CD14-positive monocyte (primary cell): Measurements from ENCODE around the gene GIMAP7. TPM values are rescaled to one million over a fixed set of nuclear protein-coding genes. Genes with fewer than 3 reads are reported as not detected.
A peak's percentile ranks its signal among the peaks of the same experiment; 100 is the strongest.
"Not testable (repeated sequence)": the region's sequence is repeated elsewhere in the genome, so short reads cannot be mapped to it uniquely, and the experiment has no call there.

Experiments used
- DNase-seq, 3 donors: peaks; one replicate each; pipeline ENCODE4 v3.0.0-alpha.2; 2011 to 2022
- H2AFZ ChIP-seq: 2 replicates; pipeline ENCODE4 v1.6.0; 2012; ENCODE audit warnings: mild to moderate bottlenecking, low read depth, low read length, inconsistent platforms; ENCODE audit not compliant: insufficient read depth, poor library complexity, severe bottlenecking
- H3K27ac ChIP-seq, 2 donors: 1 replicate in 1 of 2; 2 replicates in 1 of 2; pipeline ENCODE4 v1.5.1; 2012 to 2013; ENCODE audit warnings: low read length in 2 of 2, control low read depth in 1 of 2, inconsistent platforms in 1 of 2, low read depth in 1 of 2, mild to moderate bottlenecking in 1 of 2
- H3K27me3 ChIP-seq, 2 donors: one replicate each; pipeline versions ENCODE4 v1.6.0 to v1.6.1; 2011 to 2013; ENCODE audit warnings: low read length in 2 of 2; ENCODE audit not compliant: control insufficient read depth in 2 of 2, insufficient read depth in 2 of 2
- H3K36me3 ChIP-seq, 2 donors: replicated peaks in 1 of 2; 1 replicate in 1 of 2; 2 replicates in 1 of 2; pipeline versions ENCODE4 v1.5.1 to v1.6.1; 2012 to 2013; ENCODE audit warnings: low read length in 2 of 2, control low read depth in 1 of 2, inconsistent platforms in 1 of 2, mild to moderate bottlenecking in 1 of 2; ENCODE audit not compliant: insufficient read depth in 2 of 2, control insufficient read depth in 1 of 2
- H3K4me1 ChIP-seq, 2 donors: 1 replicate in 1 of 2; 2 replicates in 1 of 2; pipeline versions ENCODE4 v1.5.1 to v1.6.1; 2012 to 2013; ENCODE audit warnings: low read length in 2 of 2, control low read depth in 1 of 2, inconsistent platforms in 1 of 2, mild to moderate bottlenecking in 1 of 2, moderate library complexity in 1 of 2; ENCODE audit not compliant: insufficient read depth in 2 of 2, control insufficient read depth in 1 of 2
- H3K4me2 ChIP-seq: replicated peaks from 2 replicates; pipeline ENCODE3; 2012; ENCODE audit warnings: low read length, moderate library complexity, mild to moderate bottlenecking; ENCODE audit not compliant: poor library complexity, severe bottlenecking; ENCODE audit errors: extremely low read depth
- H3K4me3 ChIP-seq, 3 experiments: fragments of 200-600 bp in 1 of 3; sonication (generic) in 1 of 3; replicated peaks in 1 of 3; 1 replicate in 2 of 3; 2 replicates in 1 of 3; pipeline ENCODE4 v1.5.1; 2011 to 2013; ENCODE audit warnings: low read length in 3 of 3, mild to moderate bottlenecking in 3 of 3, control low read depth in 2 of 3, low read depth in 2 of 3, inconsistent platforms in 1 of 3, moderate library complexity in 1 of 3
- H3K79me2 ChIP-seq: 2 replicates; pipeline ENCODE4 v1.6.0; 2012; ENCODE audit warnings: mild to moderate bottlenecking, control low read depth, inconsistent platforms, low read length, moderate library complexity; ENCODE audit not compliant: insufficient read depth
- H3K9ac ChIP-seq: 2 replicates; pipeline ENCODE4 v1.6.0; 2017; ENCODE audit warnings: low read length, mild to moderate bottlenecking; ENCODE audit not compliant: insufficient read depth, poor library complexity, severe bottlenecking
- H3K9me3 ChIP-seq, 2 donors: replicated peaks in 1 of 2; 1 replicate in 1 of 2; 2 replicates in 1 of 2; pipeline versions ENCODE4 v1.5.1 to v1.6.1; 2012 to 2013; ENCODE audit warnings: low read length in 2 of 2, control low read depth in 1 of 2; ENCODE audit not compliant: control insufficient read depth in 1 of 2, insufficient read depth in 1 of 2
- H4K20me1 ChIP-seq: 2 replicates; pipeline ENCODE4 v1.6.0; 2012; ENCODE audit warnings: mild to moderate bottlenecking, low read length, control low read depth, moderate library complexity; ENCODE audit not compliant: insufficient read depth
- H3K27ac Mint-ChIP-seq, 7 donors: one replicate each; pipeline ENCODE4 v1.8.0; 2020; ENCODE audit warnings: mild to moderate bottlenecking in 7 of 7, mixed read lengths in 7 of 7, moderate library complexity in 6 of 7, inconsistent platforms in 2 of 7
- H3K27me3 Mint-ChIP-seq, 3 donors: one replicate each; pipeline ENCODE4 v1.8.0; 2021 to 2022; ENCODE audit warnings: low read depth in 3 of 3, mild to moderate bottlenecking in 3 of 3, mixed read lengths in 3 of 3, moderate library complexity in 3 of 3, inconsistent platforms in 1 of 3
- H3K36me3 Mint-ChIP-seq, 2 donors: one replicate each; pipeline ENCODE4 v1.8.0; 2020; ENCODE audit warnings: mixed read lengths in 2 of 2, inconsistent platforms in 1 of 2, mild to moderate bottlenecking in 1 of 2
- H3K4me1 Mint-ChIP-seq: one replicate; pipeline ENCODE4 v1.8.0; 2020; ENCODE audit warnings: mild to moderate bottlenecking, mixed read lengths
- H3K4me3 Mint-ChIP-seq, 2 donors: one replicate each; pipeline ENCODE4 v1.8.0; 2020; ENCODE audit warnings: mild to moderate bottlenecking in 2 of 2, mixed read lengths in 2 of 2, moderate library complexity in 1 of 2
- H3K9me3 Mint-ChIP-seq, 7 donors: one replicate each; pipeline ENCODE4 v1.8.0; 2020 to 2022; ENCODE audit warnings: mixed read lengths in 7 of 7, mild to moderate bottlenecking in 6 of 7, moderate library complexity in 6 of 7, inconsistent platforms in 2 of 7
- WGBS: methylation state at CpG from one replicate; pipeline ENCODE4 v1.1.5; 2013; ENCODE audit warnings: missing lambda C conversion rate; ENCODE audit not compliant: insufficient coverage; 5-methylcytosine and 5-hydroxymethylcytosine counted together
- intact Hi-C, 2 donors: fragments of 100-400 bp; cut with micrococcal nuclease; formaldehyde crosslinking; loops; one replicate each; pipeline versions ENCODE4 v1.15.0 to v1.15.1; 2023
- polyA plus RNA-seq, 3 donors: library from polyadenylated mRNA; depleted of rRNA in 1 of 3; unstranded in 2 of 3; stranded (reverse) in 1 of 3; fragments of 300-500 nt in 2 of 3; fragments of >200 nt in 1 of 3; fragmentation: Illumina TruSeq in 2 of 3; gene quantifications; 1 replicate in 2 of 3; 2 replicates in 1 of 3; pipeline ENCODE4 v1.2.3, GENCODE V29; 2012 to 2021
- TF ChIP-seq, protein P1 (sequence below): fragments of 200-600 bp; IDR thresholded peaks from one replicate; pipeline ENCODE4 v1.8.0; 2022; ENCODE audit warnings: antibody characterized with exemption, mild to moderate bottlenecking

Gene GIMAP7
- polyA plus RNA-seq, 3 donors: 26.2 to 115 (median 54.5) TPM

- Histone ChIP-seq H3K27ac (peak overlapping the region in 1 of 2 donors; percentile 77), H4K20me1 (no peaks in the 10 kb centered on the region), H3K9me3 (no peaks in the 10 kb centered on the region), H3K9ac (no peak overlapping the region), H2AFZ (no peak overlapping the region), H3K36me3 (no peaks in the 10 kb centered on the region), H3K27me3 (no peaks in the 10 kb centered on the region), H3K79me2 (peaks cover 26% of the 10 kb centered on the region), H3K4me1 (peaks cover 75 to 84% of the 10 kb centered on the region in 2 donors), H3K4me2 (no peak overlapping the region), H3K4me3 (peak overlapping the region in 1 of 3 experiments; percentile 25)
- H3K9me3 Mint-ChIP-seq: peaks cover 0 to 6% (median 0%) of the 10 kb centered on the region in 7 donors
- intact Hi-C loops: no loop called here
- TF ChIP-seq, protein P1, sequence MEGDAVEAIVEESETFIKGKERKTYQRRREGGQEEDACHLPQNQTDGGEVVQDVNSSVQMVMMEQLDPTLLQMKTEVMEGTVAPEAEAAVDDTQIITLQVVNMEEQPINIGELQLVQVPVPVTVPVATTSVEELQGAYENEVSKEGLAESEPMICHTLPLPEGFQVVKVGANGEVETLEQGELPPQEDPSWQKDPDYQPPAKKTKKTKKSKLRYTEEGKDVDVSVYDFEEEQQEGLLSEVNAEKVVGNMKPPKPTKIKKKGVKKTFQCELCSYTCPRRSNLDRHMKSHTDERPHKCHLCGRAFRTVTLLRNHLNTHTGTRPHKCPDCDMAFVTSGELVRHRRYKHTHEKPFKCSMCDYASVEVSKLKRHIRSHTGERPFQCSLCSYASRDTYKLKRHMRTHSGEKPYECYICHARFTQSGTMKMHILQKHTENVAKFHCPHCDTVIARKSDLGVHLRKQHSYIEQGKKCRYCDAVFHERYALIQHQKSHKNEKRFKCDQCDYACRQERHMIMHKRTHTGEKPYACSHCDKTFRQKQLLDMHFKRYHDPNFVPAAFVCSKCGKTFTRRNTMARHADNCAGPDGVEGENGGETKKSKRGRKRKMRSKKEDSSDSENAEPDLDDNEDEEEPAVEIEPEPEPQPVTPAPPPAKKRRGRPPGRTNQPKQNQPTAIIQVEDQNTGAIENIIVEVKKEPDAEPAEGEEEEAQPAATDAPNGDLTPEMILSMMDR: no peak
- DNase-seq: no peak
- WGBS: no CpG with 5 or more reads among the region's 2 CpGs
- H3K36me3 Mint-ChIP-seq: peaks cover 0 to 6% of the 10 kb centered on the region in 2 donors
- no peaks in the 10 kb centered on the region for H3K27me3 Mint-ChIP-seq
- H3K4me1 Mint-ChIP-seq: peaks cover 88% of the 10 kb centered on the region
- H3K4me3 Mint-ChIP-seq: no peak overlapping the region
- H3K27ac Mint-ChIP-seq: peak overlapping the region in 4 of 7 donors; percentile 18 to 81 (median 51)
Measured at GRCh38 chr7:150487625-150488024, 27.0 kb upstream of the GIMAP7 start.

DNA sequence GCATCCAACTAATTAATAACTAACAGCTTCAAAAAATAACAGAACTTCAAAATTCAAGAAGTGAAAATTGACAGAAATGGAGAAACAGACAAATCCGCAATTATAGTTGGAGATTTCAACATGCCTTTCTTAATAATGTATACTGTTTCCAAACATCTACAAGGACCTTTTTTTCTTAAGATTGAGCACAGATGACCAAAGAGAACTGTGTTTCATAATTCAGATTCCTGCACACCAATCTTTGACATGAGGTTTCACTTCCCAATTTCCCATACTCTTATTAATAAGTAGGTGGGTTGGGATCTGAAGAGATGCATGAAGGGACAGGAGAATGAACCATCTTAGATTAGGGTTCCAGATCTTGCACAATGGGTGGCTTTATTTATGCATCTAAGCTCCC lies 24.9 kb upstream of the GIMAP7 start:
- Histone ChIP-seq H3K79me2 (peaks cover 26% of the 10 kb centered on the region), H4K20me1 (no peaks in the 10 kb centered on the region), H3K4me2 (peak overlapping the region; percentile 61), H3K9ac (no peak overlapping the region), H3K4me1 (peaks cover 58 to 63% of the 10 kb centered on the region in 2 donors), H3K27me3 (no peaks in the 10 kb centered on the region), H2AFZ (no peak overlapping the region), H3K36me3 (no peaks in the 10 kb centered on the region), H3K27ac (peak overlapping the region in 1 of 2 donors; percentile 77), H3K4me3 (peak overlapping the region in 1 of 3 experiments; percentile 55), H3K9me3 (no peaks in the 10 kb centered on the region)
- intact Hi-C loops: loop anchor here in 1 of 2 donors (2.0 kb wide), 1 partner anchor 39 kb away; the partner anchor contains the start of gene GIMAP8
- TF ChIP-seq, protein P1: no peak
- Mint-ChIP-seq H3K36me3 (peaks cover 0 to 6% of the 10 kb centered on the region in 2 donors), H3K27ac (peak overlapping the region; percentile 76 to 94 (median 91)), H3K4me3 (no peak overlapping the region), H3K9me3 (peaks cover 0 to 6% (median 0%) of the 10 kb centered on the region in 7 donors), H3K27me3 (no peaks in the 10 kb centered on the region), H3K4me1 (peaks cover 73% of the 10 kb centered on the region)
- peak; percentile 79 to 98 (median 93) for DNase-seq
- WGBS: no CpG with 5 or more reads among the region's 1 CpG

DNA sequence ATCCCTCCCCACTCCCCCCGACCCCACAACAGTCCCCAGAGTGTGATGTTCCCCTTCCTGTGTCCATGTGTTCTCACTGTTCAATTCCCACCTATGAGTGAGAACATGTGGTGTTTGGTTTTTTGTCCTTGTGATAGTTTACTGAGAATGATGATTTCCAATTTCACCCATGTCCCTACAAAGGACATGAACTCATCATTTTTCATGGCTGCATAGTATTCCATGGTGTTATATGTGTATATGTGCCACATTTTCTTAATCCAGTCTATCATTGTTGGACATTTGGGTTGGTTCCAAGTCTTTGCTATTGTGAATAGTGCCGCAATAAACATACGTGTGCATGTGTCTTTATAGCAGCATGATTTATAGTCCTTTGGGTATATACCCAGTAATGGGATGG lies 21.2 kb upstream of the GIMAP7 start:
- H2AFZ ChIP-seq, H3K9ac ChIP-seq, H3K36me3 Mint-ChIP-seq, H3K79me2 ChIP-seq, DNase-seq, H3K27me3 ChIP-seq, H3K27me3 Mint-ChIP-seq, H3K27ac Mint-ChIP-seq, H4K20me1 ChIP-seq, intact Hi-C loops, H3K4me2 ChIP-seq, H3K4me3 Mint-ChIP-seq, H3K4me3 ChIP-seq, H3K36me3 ChIP-seq, H3K9me3 ChIP-seq, H3K27ac ChIP-seq: not testable (repeated sequence)
- WGBS: no CpG with 5 or more reads among the region's 3 CpGs
- H3K4me1 ChIP-seq: peaks cover 24 to 28% of the 10 kb centered on the region in 2 donors
- Mint-ChIP-seq H3K9me3 (peaks cover 0 to 12% (median 2%) of the 10 kb centered on the region in 7 donors), H3K4me1 (peaks cover 56% of the 10 kb centered on the region)
